Measurements from ENCODE around the gene ADCY10. TPM values are rescaled to one million over a fixed set of nuclear protein-coding genes. Genes with fewer than 3 reads are reported as not detected.

The ADCY10 gene
- total and polyA plus RNA-seq, 2 donors (not counting 3 experiments of a cell fraction or from before 2014, with no cell fraction given), result not detected

- Histone ChIP-seq H3K9ac (replicated peaks; ENCODE audit: extremely low read depth, insufficient read depth, low read length) (no peak overlapping the region), H3K27ac (ENCODE audit: insufficient read depth, low read depth, low read length) (no peak overlapping the region), H4K20me1 (replicated peaks; ENCODE audit: control insufficient read depth, extremely low read depth, insufficient read depth, low read length) (no peaks in the 10 kb centered on the region), H3K4me1 (ENCODE audit: control insufficient read depth, extremely low read depth, insufficient read depth, low read length) (peaks cover 5% of the 10 kb centered on the region), H3K27me3 (ENCODE audit: control insufficient read depth in 2 of 2, insufficient read depth in 2 of 2, low read length in 2 of 2) (no peaks in the 10 kb centered on the region), H2AFZ (ENCODE audit: low read depth, low read length) (no peak overlapping the region), H3K79me2 (ENCODE audit: control insufficient read depth, insufficient read depth, low read length) (peaks cover 69% of the 10 kb centered on the region), H3K4me2 (ENCODE audit: insufficient read depth, low read length) (no peak overlapping the region), H3K9me1 (replicated peaks; ENCODE audit: control insufficient read depth, extremely low read depth, insufficient read depth, low read length) (no peaks in the 10 kb centered on the region), H3K9me3 (replicated peaks; ENCODE audit: control insufficient read depth, insufficient read depth, low read length) (no peaks in the 10 kb centered on the region), H3K36me3 (ENCODE audit: control insufficient read depth in 2 of 2, extremely low read depth in 1 of 2, insufficient read depth in 2 of 2, low read length in 2 of 2) (no peaks in the 10 kb centered on the region), H3K4me3 (replicated peaks in 1 of 3; ENCODE audit: insufficient read depth in 1 of 3, low read depth in 1 of 3, low read length in 3 of 3) (no peak overlapping the region)
- BruUV-seq (replicated peaks), result no TSS peak
- DNase-seq (ENCODE audit: low read depth, low spot score) (no peak), FAIRE-seq (no peak)
- intact Hi-C loops (cut with micrococcal nuclease) (no loop called here), dilution Hi-C loops (cut with MboI; ENCODE audit: extremely low pct_ligation_motif_present, low sequenced_read_pairs) (no loop called here)
- CTCF ChIA-PET, result no interaction called here
- POLR2A ChIA-PET, result no interaction called here
- TF ChIP-seq JUN (IDR thresholded peaks at IDR 0.05; ENCODE audit: borderline replicate concordance, insufficient read depth, insufficient read length, low read depth) (no peak), GATA2 (IDR thresholded peaks at IDR 0.05; ENCODE audit: insufficient read depth, insufficient read length, low read depth, low read length) (no peak), CTCF (IDR thresholded peaks at IDR 0.05; ENCODE audit: extremely low read depth in 1 of 2, insufficient read depth in 1 of 2, low read depth in 1 of 2, low read length in 2 of 2) (no peak), EZH2 (IDR thresholded peaks at IDR 0.05; ENCODE audit: borderline replicate concordance, low read depth, low read length, severe bottlenecking) (no peak), MYC (IDR thresholded peaks at IDR 0.05; ENCODE audit: low read depth, low read length) (no peak), MAX (IDR thresholded peaks at IDR 0.05; ENCODE audit: insufficient read depth, insufficient read length) (no peak), POLR2A (IDR thresholded peaks at IDR 0.05; ENCODE audit: low read depth, low read length) (no peak), POLR2AphosphoS5 (IDR thresholded peaks at IDR 0.05; ENCODE audit: insufficient read depth, low read depth, low read length) (no peak), FOS (IDR thresholded peaks at IDR 0.05; ENCODE audit: borderline replicate concordance, insufficient read depth, low read length) (no peak)
Measured at GRCh38 chr1:167940264-167940663, 26.3 kb upstream of the ADCY10 start.
